M059J (cell line): ENCODE data around the gene SCEL. TPM values are rescaled to one million over a fixed set of nuclear protein-coding genes. Genes with fewer than 3 reads are reported as not detected.
"Not testable (repeated sequence)": the region's sequence is repeated elsewhere in the genome, so short reads cannot be mapped to it uniquely, and the experiment has no call there.

ENCODE experiments used
- DNase-seq: peaks from one replicate; pipeline ENCODE4 v3.0.0-alpha.2; 2012; ENCODE audit warnings: low read depth
- total RNA-seq: library from RNA; depleted of rRNA; stranded (reverse); fragments of >200 nt; shearing (Covaris generic); gene quantifications from 2 replicates; pipeline ENCODE4 v1.2.3, GENCODE V29; 2014; rRNA removed

SCEL gene, protein sequence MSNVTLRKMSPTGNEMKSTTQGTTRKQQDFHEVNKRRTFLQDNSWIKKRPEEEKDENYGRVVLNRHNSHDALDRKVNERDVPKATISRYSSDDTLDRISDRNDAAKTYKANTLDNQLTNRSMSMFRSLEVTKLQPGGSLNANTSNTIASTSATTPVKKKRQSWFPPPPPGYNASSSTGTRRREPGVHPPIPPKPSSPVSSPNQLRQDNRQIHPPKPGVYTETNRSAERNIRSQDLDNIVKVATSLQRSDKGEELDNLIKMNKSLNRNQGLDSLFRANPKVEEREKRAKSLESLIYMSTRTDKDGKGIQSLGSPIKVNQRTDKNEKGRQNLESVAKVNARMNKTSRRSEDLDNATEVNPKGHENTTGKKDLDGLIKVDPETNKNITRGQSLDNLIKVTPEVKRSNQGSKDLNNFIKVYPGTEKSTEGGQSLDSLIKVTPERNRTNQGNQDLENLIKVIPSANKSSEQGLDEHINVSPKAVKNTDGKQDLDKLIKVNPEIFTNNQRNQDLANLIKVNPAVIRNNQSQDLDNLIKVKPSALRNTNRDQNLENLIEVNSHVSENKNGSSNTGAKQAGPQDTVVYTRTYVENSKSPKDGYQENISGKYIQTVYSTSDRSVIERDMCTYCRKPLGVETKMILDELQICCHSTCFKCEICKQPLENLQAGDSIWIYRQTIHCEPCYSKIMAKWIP
- not detected in 2 replicates for total RNA-seq

DNA sequence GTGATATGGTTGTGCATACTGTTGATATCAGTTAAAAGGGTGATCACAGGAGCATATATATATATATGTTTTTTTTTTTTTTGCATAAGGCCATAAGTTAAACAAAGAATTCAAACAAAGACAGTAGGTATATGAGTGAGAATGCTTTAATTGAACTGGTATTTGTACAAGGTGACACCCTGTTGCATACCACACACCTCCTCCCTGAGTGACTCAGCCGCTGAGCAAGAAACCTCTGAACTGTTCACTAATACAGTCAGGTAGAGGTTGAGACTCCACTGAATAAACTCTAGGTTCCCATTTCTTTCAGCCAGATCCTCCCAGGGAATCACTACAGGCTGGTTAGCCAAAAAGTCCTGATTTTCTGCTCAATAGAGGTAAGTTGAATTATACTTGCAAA, at the start of gene SCEL:
SCEL (plus strand) TSS at position 259 of the 400 bp plus-strand sequence. CDS start 20,170 bp downstream, outside the sequence.
- no peak for DNase-seq

DNA sequence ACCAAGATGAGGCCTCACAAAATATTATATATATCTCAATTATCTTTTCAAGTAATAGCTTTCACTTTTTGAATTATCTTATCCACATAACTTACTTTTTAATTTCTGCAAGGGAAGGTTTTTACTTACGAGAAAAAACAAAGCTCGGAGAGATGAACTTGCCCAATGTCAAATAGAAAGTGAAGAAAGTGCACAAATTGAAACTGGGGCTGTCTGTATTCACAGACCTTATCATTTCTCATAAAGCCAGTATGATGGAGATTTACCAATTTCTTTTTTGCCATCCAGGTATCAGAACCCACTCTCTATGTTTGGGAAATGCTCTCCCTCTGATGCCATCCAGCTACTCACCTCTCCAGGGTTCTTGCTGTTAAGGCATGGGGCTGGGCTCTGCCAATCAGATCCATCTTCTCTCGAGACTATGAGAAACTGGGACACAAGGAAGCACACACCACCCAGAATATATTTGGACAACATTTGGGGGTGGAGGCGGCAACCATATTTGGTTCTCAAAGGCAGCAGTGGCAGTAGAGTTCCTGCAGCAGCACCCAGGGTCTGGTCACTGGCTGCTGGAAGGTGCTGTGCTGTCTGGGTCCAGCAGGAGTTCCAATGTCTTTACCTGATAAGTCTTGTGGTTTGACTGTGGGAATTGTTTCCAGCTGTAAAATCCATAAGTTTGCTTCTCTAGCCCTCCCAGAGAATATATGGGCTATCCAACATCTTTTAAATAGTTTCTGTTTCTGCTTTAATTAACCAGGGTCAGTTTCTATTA, 45.8 kb upstream of the SCEL start:
- DNase-seq: no peak

DNA sequence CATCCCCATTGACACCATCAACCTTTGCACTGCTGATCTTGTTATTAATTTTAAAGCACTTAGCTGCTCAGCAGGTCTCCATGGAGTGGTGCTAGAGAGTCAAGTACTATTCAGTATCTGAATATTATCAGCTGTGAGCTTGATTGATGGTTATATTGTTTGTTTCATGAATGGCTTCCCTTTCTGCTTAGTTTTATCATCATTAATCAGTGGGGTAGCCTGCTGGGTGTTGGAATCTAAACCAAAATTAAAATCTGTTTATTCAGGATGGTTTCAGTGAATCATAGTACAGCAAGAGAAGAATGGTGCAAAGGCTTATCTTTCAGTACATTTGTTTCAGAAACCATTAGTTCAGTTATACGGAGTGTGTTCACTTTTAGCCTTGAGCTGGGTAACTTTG, 42.5 kb upstream of the SCEL start:
- DNase-seq: no peak

DNA sequence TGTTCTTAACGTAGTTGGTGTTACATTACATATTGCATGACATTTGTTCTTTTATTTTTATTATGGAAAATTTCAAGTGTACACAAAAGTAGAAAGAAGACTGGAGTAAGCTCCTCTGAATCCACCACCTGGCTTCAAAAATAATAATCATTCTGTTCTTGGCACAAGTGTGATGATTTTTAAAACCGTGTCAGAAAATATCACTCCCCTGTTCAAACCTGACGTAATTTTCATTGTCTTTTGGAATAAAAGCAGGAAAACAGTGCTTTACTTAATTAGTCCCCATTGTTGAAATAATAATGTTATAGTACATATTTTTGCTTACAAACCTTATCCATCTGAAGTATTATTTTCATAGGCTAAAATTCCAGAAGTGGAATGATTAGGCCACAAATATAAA, 41.3 kb upstream of the SCEL start:
- DNase-seq: no peak

DNA sequence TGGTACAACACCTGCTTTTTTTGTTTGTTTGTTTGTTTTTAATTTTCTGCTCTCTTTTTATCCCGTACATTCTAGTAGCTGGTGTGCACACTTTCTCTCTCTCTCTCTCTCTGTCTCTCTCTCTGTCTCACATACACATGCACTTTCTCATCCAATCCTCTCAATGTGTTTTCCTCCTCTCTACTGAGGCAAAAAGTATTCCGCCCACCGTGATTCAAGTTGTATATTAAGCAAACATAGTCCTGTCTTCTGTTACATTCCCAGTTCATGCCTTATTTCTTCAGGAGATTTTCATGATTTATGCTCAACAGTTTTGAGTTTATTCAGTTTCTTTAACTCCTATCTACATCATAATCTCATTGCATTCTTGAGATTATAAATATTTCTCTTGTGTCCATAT, 38.2 kb upstream of the SCEL start:
- no peak for DNase-seq

DNA sequence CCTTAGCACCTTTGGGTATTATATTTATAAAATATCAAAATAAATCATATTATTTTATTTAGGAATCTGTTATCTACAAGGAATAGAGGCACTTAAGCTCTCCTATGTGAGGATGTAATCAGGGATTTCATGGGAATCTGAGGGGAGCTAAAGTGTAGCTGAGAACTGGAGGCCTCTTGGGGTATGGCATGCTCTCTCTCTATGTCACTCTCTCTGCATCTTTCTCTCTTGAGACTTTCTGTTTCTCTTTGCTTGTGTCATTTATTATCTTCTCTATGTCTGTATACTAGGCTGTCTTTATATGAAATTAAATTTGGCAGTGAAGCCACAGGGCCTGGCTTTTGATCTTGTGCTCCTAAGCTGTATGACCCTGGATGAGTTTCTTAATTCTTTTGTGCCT, 37.7 kb upstream of the SCEL start:
- no peak for DNase-seq

DNA sequence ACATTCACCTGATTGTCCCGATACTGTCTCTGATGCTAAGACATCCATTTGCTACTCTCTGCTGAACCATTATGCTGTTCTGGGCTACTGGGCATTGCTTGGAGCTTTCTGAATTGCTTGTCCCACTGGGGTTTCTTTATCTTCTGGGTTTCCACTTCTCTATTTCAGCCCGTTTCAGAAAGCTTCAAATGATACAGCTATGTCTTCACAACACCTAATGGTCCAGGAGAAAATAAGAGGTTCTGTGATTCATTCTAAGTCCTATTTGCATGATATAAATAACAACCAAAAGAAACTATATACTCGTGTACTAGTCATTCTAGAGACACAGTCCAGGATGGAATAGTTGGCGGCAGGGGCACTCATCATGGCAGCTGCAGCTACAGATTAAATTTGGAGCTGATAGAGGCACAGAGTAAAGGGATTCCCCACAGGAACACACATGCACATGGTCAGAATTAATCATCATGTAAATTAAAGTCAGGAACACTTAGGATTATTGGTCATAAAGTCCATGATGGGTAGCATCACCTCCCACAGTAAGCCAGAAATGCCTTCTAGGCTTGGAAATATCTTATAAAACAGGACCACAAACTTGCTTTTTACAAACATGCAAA, 33.3 kb upstream of the SCEL start:
- DNase-seq: no peak

DNA sequence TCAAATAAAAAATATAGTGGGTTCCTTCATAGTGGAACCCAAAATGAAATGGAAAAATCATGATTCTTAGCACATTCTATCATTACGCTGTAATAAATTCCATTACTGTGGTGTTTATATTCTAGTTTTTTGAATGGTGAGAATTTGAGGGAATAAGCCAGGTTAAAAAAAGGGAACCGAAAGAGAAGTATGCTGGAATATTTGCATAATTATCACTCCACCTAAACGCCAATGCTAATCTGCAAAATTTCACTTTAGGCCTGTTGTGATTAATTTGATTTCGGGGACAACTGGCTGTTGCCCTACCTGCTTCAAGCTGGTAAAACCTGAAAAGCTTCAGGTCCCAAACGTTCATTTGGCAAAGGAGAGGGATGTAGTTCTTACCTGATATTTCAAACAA, 32.1 kb upstream of the SCEL start:
- no peak for DNase-seq

DNA sequence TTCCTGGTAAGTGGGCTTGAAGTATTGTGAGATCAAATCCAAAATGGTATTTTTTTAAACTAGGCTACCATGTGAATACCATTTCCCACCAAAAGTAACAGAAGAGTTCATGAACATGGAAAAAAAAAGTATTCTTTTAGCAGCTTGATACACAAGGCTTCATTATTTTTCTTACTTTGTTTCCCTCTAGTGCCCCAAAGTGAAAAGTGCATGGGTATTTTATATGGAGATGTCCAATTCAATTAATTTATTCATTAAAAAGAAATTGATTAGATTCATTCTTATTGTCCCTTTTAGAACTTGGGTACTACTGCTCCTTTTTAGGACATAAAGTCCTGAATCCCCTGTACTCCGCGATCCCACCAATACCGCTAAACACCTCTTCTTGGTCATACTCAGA, 28.6 kb upstream of the SCEL start:
- no peak for DNase-seq

DNA sequence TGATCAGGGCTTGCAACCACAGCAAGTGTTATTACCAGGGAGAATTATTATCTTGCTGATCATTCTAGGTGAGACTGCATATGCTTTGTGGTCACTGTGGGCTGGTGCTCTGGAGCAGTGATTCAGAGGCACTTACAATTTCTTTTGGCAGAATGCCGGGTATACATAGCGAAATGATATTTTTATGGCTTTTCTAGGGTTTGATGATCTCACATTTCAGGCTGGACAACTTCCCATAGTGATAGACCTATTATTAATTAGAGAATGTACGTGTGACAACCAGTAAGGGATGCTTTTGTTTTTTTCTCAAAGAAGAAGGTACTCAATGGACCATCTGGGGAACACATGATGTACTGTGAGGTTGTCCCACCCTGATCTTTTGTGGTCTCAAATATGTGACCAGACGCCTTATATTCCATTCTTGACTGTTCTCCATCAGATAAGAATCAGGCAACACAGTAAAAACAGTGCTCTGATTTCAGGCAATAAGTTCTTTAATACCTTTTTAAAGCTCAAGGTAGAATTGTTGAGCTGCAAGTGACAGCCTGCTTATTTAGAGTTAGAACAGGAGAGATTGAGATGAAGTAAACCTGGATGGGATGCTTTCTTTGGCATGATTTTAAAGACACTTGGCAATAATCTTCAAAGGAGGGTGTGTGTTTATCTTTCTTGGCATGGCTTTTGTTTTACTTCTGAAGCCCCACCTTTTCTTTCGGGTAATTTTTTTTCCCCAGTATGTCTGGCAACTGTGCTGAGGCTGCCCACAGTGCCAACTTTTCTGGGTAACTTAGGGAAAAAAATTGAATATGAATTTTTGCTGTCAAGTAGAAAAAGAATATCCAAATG, 27.4 kb upstream of the SCEL start:
- DNase-seq: peak; percentile 70

DNA sequence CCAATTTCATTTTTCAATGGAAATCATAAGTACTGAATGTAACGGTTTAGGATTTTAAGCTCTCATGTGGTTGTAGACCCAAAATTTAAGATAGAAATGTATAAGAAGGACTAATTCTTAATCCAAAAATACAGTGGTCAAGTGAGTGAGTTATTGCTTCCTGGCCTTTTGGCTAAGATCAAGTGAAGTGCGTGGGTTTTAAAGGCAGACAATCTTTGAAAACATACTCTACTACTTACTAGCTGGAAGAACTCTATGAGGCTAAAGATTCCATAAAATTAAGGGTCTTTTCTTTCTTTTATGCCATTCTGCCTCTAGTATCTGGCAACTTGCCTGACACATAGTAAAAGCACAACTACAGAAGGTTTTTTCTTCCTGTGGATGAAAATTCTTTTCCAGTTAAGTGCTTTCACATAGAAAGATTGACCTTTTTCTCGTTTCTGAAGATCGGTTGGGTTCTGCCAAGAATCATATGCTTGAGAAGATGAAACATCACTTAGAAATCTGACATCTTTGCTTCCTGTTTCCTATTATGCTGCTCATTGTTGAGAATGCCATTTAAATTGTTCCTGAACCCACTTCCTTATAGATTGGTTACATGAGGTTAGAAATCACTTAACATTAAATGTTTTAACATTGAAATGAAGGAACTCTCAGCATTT, 26.4 kb upstream of the SCEL start:
- peak; percentile 21 for DNase-seq

DNA sequence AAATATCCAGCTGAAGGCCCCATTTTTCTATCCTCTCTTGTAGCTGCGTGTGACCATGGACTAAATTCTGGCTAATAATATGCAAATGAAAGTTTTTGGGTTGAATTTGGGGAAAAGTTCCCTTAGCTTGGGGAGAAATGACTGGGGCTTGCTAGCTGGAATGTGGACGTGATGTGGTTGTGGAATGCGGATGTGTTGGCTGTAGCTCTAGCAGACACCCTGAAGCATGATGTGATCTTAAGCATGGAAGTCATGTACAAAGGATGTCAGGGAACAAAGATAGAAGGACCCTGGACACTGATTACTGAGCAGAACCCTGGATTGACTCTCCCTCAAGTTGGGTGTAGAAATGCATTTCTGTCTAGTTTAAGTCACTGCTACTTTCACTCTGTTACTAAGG, 25.4 kb upstream of the SCEL start:
- DNase-seq: no peak

DNA sequence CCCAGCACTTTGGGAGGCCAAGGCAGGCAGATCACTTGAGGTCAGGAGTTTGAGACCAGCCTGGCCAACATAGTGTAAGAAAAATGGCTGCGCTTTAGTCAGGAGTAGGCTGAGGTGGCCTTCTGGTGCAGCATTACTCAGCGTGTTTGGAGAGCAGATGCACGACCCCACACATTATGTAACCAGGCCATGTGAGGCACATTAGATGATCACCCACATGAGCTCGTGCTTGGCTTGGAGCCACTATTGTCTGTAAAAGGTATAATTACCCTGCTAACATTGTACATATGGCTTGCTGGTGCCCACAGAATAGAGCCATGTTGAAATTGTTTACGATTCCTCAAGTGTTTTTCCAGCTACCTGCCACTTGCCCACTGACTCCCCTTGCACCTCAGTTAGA, 24.0 kb upstream of the SCEL start:
- DNase-seq: no peak

DNA sequence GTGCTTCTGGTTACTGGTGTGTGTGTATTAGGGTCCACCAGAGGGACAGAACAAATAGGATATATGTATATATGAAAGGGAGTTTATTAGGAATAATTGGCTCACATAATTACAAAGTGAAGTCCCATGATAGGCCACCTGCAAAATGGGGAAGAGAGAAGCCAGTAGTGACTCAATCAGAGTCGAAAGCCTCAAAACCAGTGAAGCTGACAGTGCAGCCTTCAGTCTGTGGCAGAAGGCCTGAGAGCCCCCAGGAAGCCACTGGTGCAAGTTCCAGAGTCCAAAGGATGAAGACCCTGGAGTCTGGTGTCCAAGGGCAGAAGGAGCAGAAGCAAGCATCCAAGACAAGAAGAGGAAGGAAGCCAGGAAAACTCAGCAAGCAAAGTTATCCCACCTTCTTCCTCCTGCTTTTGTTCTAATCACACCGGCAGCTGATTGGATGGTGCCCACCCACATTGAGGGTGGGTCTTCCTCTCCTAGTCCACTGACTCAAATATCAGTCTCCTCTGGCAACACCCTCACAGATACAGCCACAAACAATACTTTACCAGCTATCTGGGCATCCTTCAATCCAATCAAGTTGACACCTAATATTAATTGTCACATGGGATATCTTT, 21.7 kb upstream of the SCEL start:
- DNase-seq: no peak

DNA sequence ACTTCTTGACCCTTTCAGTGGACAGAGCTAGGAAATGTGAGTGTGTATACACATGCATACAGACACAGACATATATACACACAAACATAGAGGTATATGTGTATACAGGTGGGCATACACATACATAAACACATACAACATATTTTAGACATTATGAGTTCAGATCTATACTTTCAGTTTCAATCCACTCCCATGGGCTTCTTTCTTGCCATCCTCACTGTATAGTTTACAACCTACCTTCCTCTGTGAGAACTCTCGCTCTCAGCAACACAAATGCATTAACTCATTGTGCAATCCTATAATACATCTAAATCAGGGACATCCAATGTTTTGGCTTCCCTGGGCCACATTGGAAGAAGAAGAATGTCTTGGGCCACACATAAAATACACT, 21.2 kb upstream of the SCEL start:
- no peak for DNase-seq

DNA sequence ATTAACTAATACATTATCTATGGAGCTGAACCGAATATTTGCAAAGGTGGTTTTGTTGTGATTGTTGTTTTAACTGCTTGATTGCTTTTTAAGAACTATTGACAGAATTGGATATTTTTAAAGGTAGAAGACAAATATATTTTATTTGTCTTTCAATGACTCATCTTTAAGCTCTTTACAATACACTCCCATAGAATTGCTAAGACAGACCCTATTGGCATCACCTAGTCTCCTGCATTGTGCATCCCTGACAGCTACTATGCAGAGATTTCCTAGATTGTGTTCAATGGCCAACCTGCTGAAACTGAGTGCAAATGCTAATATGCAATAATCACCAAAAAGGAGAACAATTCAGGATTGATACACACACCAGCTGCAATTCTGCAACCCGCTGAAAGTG, 19.7 kb upstream of the SCEL start:
- no peak for DNase-seq

DNA sequence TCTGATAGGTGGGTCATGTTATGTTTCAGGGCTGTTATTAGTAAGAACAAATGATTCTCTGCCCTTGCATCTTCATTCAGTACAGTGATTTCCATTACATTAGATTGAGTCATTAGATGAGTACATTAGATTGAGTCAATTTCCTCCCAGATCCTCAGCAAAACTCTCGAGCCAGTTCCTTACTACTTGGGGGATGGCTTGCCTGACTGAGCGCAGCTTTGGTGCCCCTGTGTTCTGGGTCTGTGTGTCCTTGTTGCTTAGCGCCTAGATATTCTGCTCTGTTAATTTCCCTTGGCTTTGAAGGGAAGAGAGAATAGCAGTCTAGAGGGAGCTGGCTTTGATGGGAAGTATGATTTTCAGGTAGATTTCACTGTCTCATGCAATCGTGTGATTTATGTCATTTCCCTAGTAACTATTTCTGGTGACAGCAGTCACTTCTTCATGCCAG, 19.1 kb upstream of the SCEL start:
- DNase-seq: peak; percentile 56

DNA sequence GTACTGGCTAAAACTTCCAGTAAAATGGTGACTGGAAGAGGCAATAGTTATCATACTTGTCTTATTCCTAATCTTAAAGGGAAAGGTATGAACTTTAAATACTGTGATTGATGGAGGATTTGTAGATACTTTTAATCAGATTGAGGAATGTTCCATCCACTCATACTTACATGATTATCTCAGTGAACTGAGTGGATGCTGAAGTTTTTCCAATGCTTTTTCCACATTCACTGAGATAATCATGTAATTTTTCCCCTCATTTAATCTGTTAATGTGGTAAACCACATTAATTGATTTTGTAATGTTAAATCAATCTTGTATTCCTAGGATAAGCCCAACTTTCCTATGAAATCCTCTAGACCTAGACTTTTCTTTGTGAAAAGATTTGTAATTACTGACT, 17.2 kb upstream of the SCEL start:
- no peak for DNase-seq

DNA sequence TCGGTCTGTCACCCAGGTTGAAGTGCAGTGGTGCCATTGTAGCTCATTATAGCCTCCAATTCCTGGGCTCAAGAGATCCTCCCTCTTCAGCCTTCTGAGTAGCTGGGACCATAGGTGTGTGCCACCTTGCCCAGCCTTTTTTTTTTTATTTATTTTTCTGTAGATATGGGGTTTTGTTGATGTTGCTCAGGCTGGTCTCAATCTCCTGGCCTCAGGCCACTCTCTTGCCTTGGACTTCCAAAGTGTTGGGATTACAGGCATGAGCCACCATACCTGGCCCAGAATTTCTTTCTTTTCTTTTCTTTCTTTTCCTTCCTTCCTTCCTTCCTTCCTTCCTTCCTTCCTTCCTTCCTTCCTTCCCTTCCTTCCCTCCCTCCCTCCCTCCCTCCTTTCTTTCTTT, 16.1 kb upstream of the SCEL start:
- not testable (repeated sequence) for DNase-seq

DNA sequence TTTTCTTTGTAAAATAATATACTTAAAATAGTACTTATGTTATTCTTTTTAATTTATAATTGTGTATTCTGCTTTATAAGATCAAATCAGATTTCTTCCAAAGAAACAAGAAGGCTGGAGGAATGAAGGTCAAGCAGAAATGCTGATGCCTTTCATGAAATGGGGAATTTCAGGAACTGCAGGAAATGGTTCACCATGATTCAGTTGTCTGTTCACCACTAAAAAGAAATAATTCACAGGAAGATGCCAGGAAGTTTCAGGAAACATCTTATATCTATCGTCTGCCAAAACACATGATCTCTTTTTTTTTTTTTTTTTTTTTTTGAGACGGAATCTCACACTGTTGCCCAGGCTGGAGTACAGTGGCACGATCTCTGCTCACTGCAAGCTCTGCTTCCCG, 15.7 kb upstream of the SCEL start:
- DNase-seq: no peak
